Measurements from ENCODE around the gene SPEG.

Gene SPEG

GRCh38 chr2:219496825-219497494 lies 62.3 kb downstream of the SPEG start:
- Histone ChIP-seq H3K27me3 (ENCODE audit: insufficient read depth, insufficient read length) (peaks cover 55% of the 10 kb centered on the region), H3K4me3 (ENCODE audit: insufficient read length, low read depth) (peak overlapping the region; percentile 70), H3K9me3 (ENCODE audit: insufficient read depth, low read length) (no peaks in the 10 kb centered on the region), H3K36me3 (ENCODE audit: insufficient read depth, insufficient read length, low read length) (peaks cover 5% of the 10 kb centered on the region), H3K4me1 (ENCODE audit: insufficient read depth, insufficient read length) (peaks cover 27% of the 10 kb centered on the region), H3K9ac (ENCODE audit: insufficient read length, low read depth) (peak overlapping the region; percentile 83)
- no peak for DNase-seq (ENCODE audit: low read depth, low spot score)
- TF ChIP-seq SUZ12 (IDR thresholded peaks at IDR 0.05; ENCODE audit: extremely low read depth, insufficient read depth, insufficient read length) (peak; percentile 92), ZNF274 (IDR thresholded peaks at IDR 0.05; ENCODE audit: low read depth, low read length) (no peak)

- H3K4me3 ChIP-seq (ENCODE audit: insufficient read length, low read depth), result peak overlapping the region; percentile 70
- no peak for DNase-seq (ENCODE audit: low read depth, low spot score)
- peaks cover 9% of the 10 kb centered on the region for H3K36me3 ChIP-seq (ENCODE audit: insufficient read depth, insufficient read length, low read length)
- H3K9me3 ChIP-seq (ENCODE audit: insufficient read depth, low read length), result no peaks in the 10 kb centered on the region
- TF ChIP-seq SUZ12 (IDR thresholded peaks at IDR 0.05; ENCODE audit: extremely low read depth, insufficient read depth, insufficient read length) (peak; percentile 38), ZNF274 (IDR thresholded peaks at IDR 0.05; ENCODE audit: low read depth, low read length) (no peak)
- peak overlapping the region; percentile 83 for H3K9ac ChIP-seq (ENCODE audit: insufficient read length, low read depth)
- peaks cover 53% of the 10 kb centered on the region for H3K27me3 ChIP-seq (ENCODE audit: insufficient read depth, insufficient read length)
- H3K4me1 ChIP-seq (ENCODE audit: insufficient read depth, insufficient read length), result peaks cover 30% of the 10 kb centered on the region
Observed at GRCh38 chr2:219497495-219498279, 63.0 kb downstream of the SPEG start.

GRCh38 chr2:219498280-219499057 lies 63.8 kb downstream of the SPEG start, which contains the start of gene GMPPA:
GMPPA (plus strand) TSS chr2:219498891; CDS start chr2:219499976, 1,085 bp downstream.
- Histone ChIP-seq H3K36me3 (ENCODE audit: insufficient read depth, insufficient read length, low read length) (peaks cover 13% of the 10 kb centered on the region), H3K9me3 (ENCODE audit: insufficient read depth, low read length) (no peaks in the 10 kb centered on the region), H3K27me3 (ENCODE audit: insufficient read depth, insufficient read length) (peaks cover 47% of the 10 kb centered on the region), H3K4me3 (ENCODE audit: insufficient read length, low read depth) (peak within 1 kb of the TSS; percentile 70), H3K9ac (ENCODE audit: insufficient read length, low read depth) (peak within 1 kb of the TSS; percentile 91), H3K4me1 (ENCODE audit: insufficient read depth, insufficient read length) (peaks cover 30% of the 10 kb centered on the region)
- TF ChIP-seq ZNF274 (IDR thresholded peaks at IDR 0.05; ENCODE audit: low read depth, low read length) (no peak), SUZ12 (IDR thresholded peaks at IDR 0.05; ENCODE audit: extremely low read depth, insufficient read depth, insufficient read length) (no peak), YY1 (IDR thresholded peaks at IDR 0.05; ENCODE audit: insufficient read depth, insufficient read length) (no peak)
- DNase-seq (ENCODE audit: low read depth, low spot score), result peak; percentile 98

GRCh38 chr2:219499058-219499307 lies 64.3 kb downstream of the SPEG start:
- DNase-seq (ENCODE audit: low read depth, low spot score), result no peak
- Histone ChIP-seq H3K9me3 (ENCODE audit: insufficient read depth, low read length) (no peaks in the 10 kb centered on the region), H3K9ac (ENCODE audit: insufficient read length, low read depth) (peak overlapping the region; percentile 91), H3K36me3 (ENCODE audit: insufficient read depth, insufficient read length, low read length) (peaks cover 18% of the 10 kb centered on the region), H3K27me3 (ENCODE audit: insufficient read depth, insufficient read length) (peaks cover 44% of the 10 kb centered on the region), H3K4me3 (ENCODE audit: insufficient read length, low read depth) (peak overlapping the region; percentile 68), H3K4me1 (ENCODE audit: insufficient read depth, insufficient read length) (peaks cover 30% of the 10 kb centered on the region)
- no peak for TF ChIP-seq SUZ12 (IDR thresholded peaks at IDR 0.05; ENCODE audit: extremely low read depth, insufficient read depth, insufficient read length)
- TF ChIP-seq YY1 (IDR thresholded peaks at IDR 0.05; ENCODE audit: insufficient read depth, insufficient read length), result no peak
- no peak for TF ChIP-seq ZNF274 (IDR thresholded peaks at IDR 0.05; ENCODE audit: low read depth, low read length)

GRCh38 chr2:219499555-219499954 lies 64.9 kb downstream of the SPEG start:
- Histone ChIP-seq H3K4me3 (ENCODE audit: insufficient read length, low read depth) (peak overlapping the region; percentile 68), H3K9ac (ENCODE audit: insufficient read length, low read depth) (peak overlapping the region; percentile 91), H3K36me3 (ENCODE audit: insufficient read depth, insufficient read length, low read length) (peaks cover 24% of the 10 kb centered on the region), H3K4me1 (ENCODE audit: insufficient read depth, insufficient read length) (peaks cover 30% of the 10 kb centered on the region), H3K27me3 (ENCODE audit: insufficient read depth, insufficient read length) (peaks cover 40% of the 10 kb centered on the region), H3K9me3 (ENCODE audit: insufficient read depth, low read length) (no peaks in the 10 kb centered on the region)
- no peak for DNase-seq (ENCODE audit: low read depth, low spot score)
- TF ChIP-seq ZNF274 (IDR thresholded peaks at IDR 0.05; ENCODE audit: low read depth, low read length) (no peak), YY1 (IDR thresholded peaks at IDR 0.05; ENCODE audit: insufficient read depth, insufficient read length) (no peak), SUZ12 (IDR thresholded peaks at IDR 0.05; ENCODE audit: extremely low read depth, insufficient read depth, insufficient read length) (no peak)

GRCh38 chr2:219500135-219500534 lies 65.5 kb downstream of the SPEG start:
- Histone ChIP-seq H3K36me3 (ENCODE audit: insufficient read depth, insufficient read length, low read length) (peaks cover 30% of the 10 kb centered on the region), H3K9ac (ENCODE audit: insufficient read length, low read depth) (no peak overlapping the region), H3K4me3 (ENCODE audit: insufficient read length, low read depth) (no peak overlapping the region), H3K27me3 (ENCODE audit: insufficient read depth, insufficient read length) (peaks cover 35% of the 10 kb centered on the region), H3K4me1 (ENCODE audit: insufficient read depth, insufficient read length) (peaks cover 30% of the 10 kb centered on the region), H3K9me3 (ENCODE audit: insufficient read depth, low read length) (no peaks in the 10 kb centered on the region)
- DNase-seq (ENCODE audit: low read depth, low spot score), result no peak
- TF ChIP-seq SUZ12 (IDR thresholded peaks at IDR 0.05; ENCODE audit: extremely low read depth, insufficient read depth, insufficient read length) (no peak), YY1 (IDR thresholded peaks at IDR 0.05; ENCODE audit: insufficient read depth, insufficient read length) (no peak), ZNF274 (IDR thresholded peaks at IDR 0.05; ENCODE audit: low read depth, low read length) (no peak)

GRCh38 chr2:219501849-219502248 lies 67.2 kb downstream of the SPEG start:
- TF ChIP-seq SUZ12 (IDR thresholded peaks at IDR 0.05; ENCODE audit: extremely low read depth, insufficient read depth, insufficient read length) (no peak), ZNF274 (IDR thresholded peaks at IDR 0.05; ENCODE audit: low read depth, low read length) (no peak), YY1 (IDR thresholded peaks at IDR 0.05; ENCODE audit: insufficient read depth, insufficient read length) (no peak)
- Histone ChIP-seq H3K36me3 (ENCODE audit: insufficient read depth, insufficient read length, low read length) (peaks cover 46% of the 10 kb centered on the region), H3K9ac (ENCODE audit: insufficient read length, low read depth) (no peak overlapping the region), H3K4me1 (ENCODE audit: insufficient read depth, insufficient read length) (peaks cover 27% of the 10 kb centered on the region), H3K9me3 (ENCODE audit: insufficient read depth, low read length) (no peaks in the 10 kb centered on the region), H3K27me3 (ENCODE audit: insufficient read depth, insufficient read length) (peaks cover 18% of the 10 kb centered on the region), H3K4me3 (ENCODE audit: insufficient read length, low read depth) (no peak overlapping the region)
- no peak for DNase-seq (ENCODE audit: low read depth, low spot score)
